K562 (cell line): ENCODE measurements around the gene BLOC1S3. TPM values are rescaled to one million over a fixed set of nuclear protein-coding genes. Genes with fewer than 3 reads are reported as not detected.

Source experiments
- CBFA2T2 ChIP-seq: fragments of 450-650 bp; conservative IDR thresholded peaks from 2 replicates; pipeline ENCODE4 v1.6.1; 2017; ENCODE audit warnings: mild to moderate bottlenecking
- CHAMP1 ChIP-seq: fragments of 450-650 bp; IDR thresholded peaks from 2 replicates; pipeline ENCODE4 v1.6.1; 2016; ENCODE audit warnings: mild to moderate bottlenecking
- CHD1 ChIP-seq: fragments of 200-600 bp; sonication (generic); IDR thresholded peaks from one replicate; pipeline ENCODE4 v1.6.1; 2012; ENCODE audit warnings: mild to moderate bottlenecking, moderate library complexity, low read length, inconsistent platforms
- DPF2 ChIP-seq: fragments of 450-650 bp; IDR thresholded peaks from 2 replicates; pipeline ENCODE4 v1.6.1; 2016
- EGR1 ChIP-seq: fragments of 450-650 bp; conservative IDR thresholded peaks from 2 replicates; pipeline ENCODE4 v1.6.1; 2017; ENCODE audit warnings: mild to moderate bottlenecking
- ELK1 ChIP-seq: sonication (generic); formaldehyde crosslinking; IDR thresholded peaks from 2 replicates; pipeline ENCODE4 v1.8.1; 2022; ENCODE audit warnings: missing genetic modification reagents
- MCM2 ChIP-seq: fragments of 450-650 bp; IDR thresholded peaks from 2 replicates; pipeline ENCODE4 v1.6.1; 2017; ENCODE audit warnings: low read depth, mild to moderate bottlenecking
- MTA2 ChIP-seq: fragments of 450-650 bp; IDR thresholded peaks from 2 replicates; pipeline ENCODE4 v1.6.1; 2016; ENCODE audit warnings: low read depth
- NCOA6 ChIP-seq: fragments of 450-650 bp; IDR thresholded peaks from 2 replicates; pipeline ENCODE4 v1.6.1; 2017; ENCODE audit warnings: mild to moderate bottlenecking
- NELFE ChIP-seq: IDR thresholded peaks from 2 replicates; pipeline ENCODE4 v1.6.1; 2011; ENCODE audit warnings: mild to moderate bottlenecking; ENCODE audit not compliant: insufficient read depth, insufficient read length
- NFATC3 ChIP-seq: fragments of 450-650 bp; IDR thresholded peaks from 2 replicates; pipeline ENCODE4 v1.6.1; 2017; ENCODE audit warnings: mild to moderate bottlenecking
- NFYB ChIP-seq: IDR thresholded peaks from 2 replicates; pipeline ENCODE4 v1.6.1; 2011; ENCODE audit warnings: mild to moderate bottlenecking, moderate library complexity; ENCODE audit not compliant: insufficient read length; ENCODE audit errors: extremely low read depth
- PCBP2 ChIP-seq: fragments of 200-400 bp; formaldehyde crosslinking; IDR thresholded peaks from 2 replicates; pipeline ENCODE4 v1.6.1; 2018; ENCODE audit warnings: low read length, low read depth, mild to moderate bottlenecking, moderate library complexity; ENCODE audit not compliant: poor library complexity, severe bottlenecking
- POLR2H ChIP-seq: IDR thresholded peaks from 2 replicates; pipeline ENCODE4 v1.6.1; 2016; ENCODE audit warnings: missing genetic modification characterization, low read depth, mild to moderate bottlenecking, control low read depth, missing compliant biosample characterization, moderate library complexity
- RB1 ChIP-seq: fragments of 450-650 bp; IDR thresholded peaks from 2 replicates; pipeline ENCODE4 v1.6.1; 2017; ENCODE audit warnings: low read depth, mild to moderate bottlenecking
- RHOXF2B ChIP-seq: fragments of 250-450 bp; sonication (Bioruptor Pico); conservative IDR thresholded peaks from 2 replicates; pipeline ENCODE4 v1.5.1; 2021
- SIN3B ChIP-seq: fragments of 450-650 bp; IDR thresholded peaks from 2 replicates; pipeline ENCODE4 v1.6.1; 2017; ENCODE audit warnings: low read depth, mild to moderate bottlenecking, moderate library complexity
- SOX6 ChIP-seq: fragments of 450-650 bp; IDR thresholded peaks from 2 replicates; pipeline ENCODE4 v1.6.1; 2014; ENCODE audit warnings: mild to moderate bottlenecking
- TAF15 ChIP-seq: fragments of 200-400 bp; formaldehyde crosslinking; IDR thresholded peaks from 2 replicates; pipeline ENCODE4 v1.6.1; 2017; ENCODE audit warnings: mild to moderate bottlenecking, low read depth, low read length, moderate library complexity
- ZBTB17 ChIP-seq: fragments of 450-650 bp; formaldehyde crosslinking; IDR thresholded peaks from 2 replicates; pipeline ENCODE4 v1.4.0; 2020; ENCODE audit warnings: mild to moderate bottlenecking
- ZEB2 ChIP-seq: fragments of 450-650 bp; IDR thresholded peaks from 2 replicates; pipeline ENCODE4 v1.6.1; 2016
- polyA plus RNA-seq, 8 experiments: library from polyadenylated mRNA; depleted of rRNA in 4 of 8; stranded (reverse) in 5 of 8; unstranded in 3 of 8; fragments of >200 nt; fragmentation: Nextera tagmentation in 2 of 8; fragmentation: Illumina TruSeq in 1 of 8; extraction: Ambion mirVana in 2 of 8; extraction: Trizol in 1 of 8; gene quantifications; 2 replicates each; pipeline versions ENCODE4 v1.2.1 to v1.2.3, GENCODE V29; 2011 to 2014; ENCODE audit warnings: inconsistent platforms in 1 of 8, missing spikeins in 1 of 8
- total RNA-seq, 7 experiments: library from RNA; depleted of rRNA in 6 of 7; stranded (reverse); fragments of >200 nt in 6 of 7; fragmentation: Illumina TruSeq in 2 of 7; extraction: Trizol in 2 of 7; gene quantifications; 2 replicates each; pipeline versions ENCODE4 v1.2.1 to v1.2.3, GENCODE V29; 2011 to 2021; ENCODE audit warnings: low replicate concordance in 1 of 7
- TF ChIP-seq, protein P1 (sequence below): sonication (generic); formaldehyde crosslinking; IDR thresholded peaks from 2 replicates; pipeline ENCODE4 v1.8.1; 2023; ENCODE audit warnings: mild to moderate bottlenecking, missing genetic modification reagents
- TF ChIP-seq, protein P2 (sequence below): sonication (generic); formaldehyde crosslinking; IDR thresholded peaks from 2 replicates; pipeline ENCODE4 v1.4.0; 2020; ENCODE audit warnings: mild to moderate bottlenecking, missing genetic modification reagents

The BLOC1S3 gene
- total and polyA plus RNA-seq, 9 of the 15 experiments (the other 6 are each of a cell fraction or from before 2014, with no cell fraction given) = 3.9 to 20.2 (median 10.4) TPM

DNA sequence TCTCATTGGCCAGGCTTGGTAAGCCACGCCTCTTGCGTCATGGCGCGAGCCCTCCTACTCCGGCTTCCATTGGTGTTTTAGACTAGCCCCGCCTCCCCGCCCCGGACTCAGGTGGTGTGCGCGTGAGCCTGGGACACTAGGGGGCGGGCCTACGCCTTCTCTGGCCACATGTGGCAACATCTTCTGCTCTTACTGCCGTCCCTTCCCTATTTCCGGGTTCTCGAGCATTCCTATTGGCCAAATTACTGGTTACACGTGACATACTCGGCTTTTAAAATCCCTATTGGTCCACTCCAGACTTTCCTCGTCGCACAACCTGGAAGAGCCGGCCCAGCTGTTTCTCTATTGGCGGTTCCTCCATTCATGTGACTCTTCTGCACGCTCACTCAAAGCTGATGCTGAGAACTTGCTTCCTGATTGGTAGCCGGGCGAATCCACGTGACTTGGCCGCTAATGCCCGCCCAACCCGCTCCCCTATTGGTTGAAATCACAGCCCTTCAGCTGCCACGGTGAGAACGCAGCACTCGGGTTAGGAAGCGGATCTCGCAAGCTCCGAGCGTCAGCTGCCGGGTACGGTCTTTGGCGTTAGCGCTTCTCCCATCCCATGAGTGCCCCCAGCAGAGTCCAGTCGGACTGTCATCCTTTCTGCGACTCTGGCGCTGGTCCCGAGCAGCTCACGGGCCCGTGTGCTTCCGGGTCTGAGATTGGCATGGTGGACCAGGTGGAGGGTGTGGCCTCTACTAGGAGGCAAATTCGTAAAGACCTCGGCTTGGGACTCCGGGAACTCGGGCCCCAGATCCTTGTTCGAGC is at the start of gene BLOC1S3 (continued):
- no peak for TF ChIP-seq NELFE
- no peak for TF ChIP-seq DPF2
- no peak for TF ChIP-seq PCBP2
- TF ChIP-seq ELK1 (CRISPR knock-in tag) = no peak
- TF ChIP-seq, protein P1, sequence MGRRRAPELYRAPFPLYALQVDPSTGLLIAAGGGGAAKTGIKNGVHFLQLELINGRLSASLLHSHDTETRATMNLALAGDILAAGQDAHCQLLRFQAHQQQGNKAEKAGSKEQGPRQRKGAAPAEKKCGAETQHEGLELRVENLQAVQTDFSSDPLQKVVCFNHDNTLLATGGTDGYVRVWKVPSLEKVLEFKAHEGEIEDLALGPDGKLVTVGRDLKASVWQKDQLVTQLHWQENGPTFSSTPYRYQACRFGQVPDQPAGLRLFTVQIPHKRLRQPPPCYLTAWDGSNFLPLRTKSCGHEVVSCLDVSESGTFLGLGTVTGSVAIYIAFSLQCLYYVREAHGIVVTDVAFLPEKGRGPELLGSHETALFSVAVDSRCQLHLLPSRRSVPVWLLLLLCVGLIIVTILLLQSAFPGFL (CRISPR knock-in tag) = no peak
- no peak for TF ChIP-seq RB1
- 0 out of 2 replicates have a peak, but pooled peaks have one; percentile 14 for TF ChIP-seq ZBTB17
- no peak for TF ChIP-seq ZEB2
- no peak for TF ChIP-seq MTA2
- TF ChIP-seq CBFA2T2 = peak; percentile 80
- peak; percentile 78 for TF ChIP-seq NFYB
- peak; percentile 48; the same call in 1 of the 2 replicates for TF ChIP-seq SOX6
- peak; percentile 72 for TF ChIP-seq POLR2H (tag)
- TF ChIP-seq TAF15 = no peak
- no peak for TF ChIP-seq CHD1
- TF ChIP-seq EGR1 = peak; percentile 35; the same call in 1 of the 2 replicates
- no peak for TF ChIP-seq RHOXF2B (CRISPR knock-in tag)
- TF ChIP-seq NCOA6 = no peak
- no peak for TF ChIP-seq CHAMP1
- TF ChIP-seq, protein P2, sequence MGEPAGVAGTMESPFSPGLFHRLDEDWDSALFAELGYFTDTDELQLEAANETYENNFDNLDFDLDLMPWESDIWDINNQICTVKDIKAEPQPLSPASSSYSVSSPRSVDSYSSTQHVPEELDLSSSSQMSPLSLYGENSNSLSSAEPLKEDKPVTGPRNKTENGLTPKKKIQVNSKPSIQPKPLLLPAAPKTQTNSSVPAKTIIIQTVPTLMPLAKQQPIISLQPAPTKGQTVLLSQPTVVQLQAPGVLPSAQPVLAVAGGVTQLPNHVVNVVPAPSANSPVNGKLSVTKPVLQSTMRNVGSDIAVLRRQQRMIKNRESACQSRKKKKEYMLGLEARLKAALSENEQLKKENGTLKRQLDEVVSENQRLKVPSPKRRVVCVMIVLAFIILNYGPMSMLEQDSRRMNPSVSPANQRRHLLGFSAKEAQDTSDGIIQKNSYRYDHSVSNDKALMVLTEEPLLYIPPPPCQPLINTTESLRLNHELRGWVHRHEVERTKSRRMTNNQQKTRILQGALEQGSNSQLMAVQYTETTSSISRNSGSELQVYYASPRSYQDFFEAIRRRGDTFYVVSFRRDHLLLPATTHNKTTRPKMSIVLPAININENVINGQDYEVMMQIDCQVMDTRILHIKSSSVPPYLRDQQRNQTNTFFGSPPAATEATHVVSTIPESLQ (CRISPR knock-in tag) = no peak
- TF ChIP-seq SIN3B = peak; percentile 73; the same call in 1 of the 2 replicates
- no peak for TF ChIP-seq MCM2
- TF ChIP-seq NFATC3 = no peak
